H1 (cell line): ENCODE measurements around the gene RITA1. TPM values are rescaled to one million over a fixed set of nuclear protein-coding genes. Genes with fewer than 3 reads are reported as not detected.

ENCODE experiments used
- CTCF ChIA-PET: fragments of 300-600 bp; sonication (Branson Sonifier 250); formaldehyde crosslinking; loops from one replicate; lab custom pipeline; 2021; ENCODE audit not compliant: partially characterized antibody; lab: Charles Lee
- POLR2A ChIA-PET: fragments of 300-600 bp; sonication (Branson Sonifier 250); formaldehyde crosslinking; loops from one replicate; lab custom pipeline; 2021; ENCODE audit warnings: inconsistent platforms; ENCODE audit not compliant: partially characterized antibody; lab: Charles Lee
- DNase-seq, 2 experiments: peaks; one replicate each; pipeline versions ENCODE4 v3.0.0 to v3.0.0-alpha.2; 2010 to 2022; ENCODE audit warnings: low spot score in 2 of 2, low read depth in 1 of 2, mixed read lengths in 1 of 2
- FAIRE-seq: peaks from 2 replicates; lab custom pipeline; 2011; peaks lifted over from hg19 to GRCh38; lab: Jason Lieb, UNC
- H2AFZ ChIP-seq: 2 replicates; pipeline ENCODE4 v1.8.1; 2012; ENCODE audit warnings: low read length, inconsistent platforms
- H2AK5ac ChIP-seq: 2 replicates; pipeline ENCODE4 v1.6.1; 2013; ENCODE audit warnings: low read depth, low read length
- H2BK120ac ChIP-seq: replicated peaks from 2 replicates; pipeline ENCODE3; 2013; ENCODE audit warnings: low read depth, low read length, inconsistent platforms
- H2BK12ac ChIP-seq: 2 replicates; pipeline ENCODE4 v1.6.1; 2013; ENCODE audit warnings: low read depth, low read length
- H2BK15ac ChIP-seq: 2 replicates; pipeline ENCODE4 v1.6.1; 2013; ENCODE audit warnings: low read length
- H2BK20ac ChIP-seq: 2 replicates; pipeline ENCODE4 v1.6.1; 2013; ENCODE audit warnings: low read length
- H2BK5ac ChIP-seq: 2 replicates; pipeline ENCODE4 v1.6.1; 2013; ENCODE audit warnings: low read depth, low read length
- H3K14ac ChIP-seq: 2 replicates; pipeline ENCODE4 v1.6.1; 2013; ENCODE audit warnings: inconsistent platforms; ENCODE audit not compliant: insufficient read length
- H3K18ac ChIP-seq: 2 replicates; pipeline ENCODE4 v1.6.1; 2013; ENCODE audit warnings: low read length; ENCODE audit errors: extremely low read depth
- H3K23ac ChIP-seq: 2 replicates; pipeline ENCODE4 v1.6.1; 2013; ENCODE audit warnings: inconsistent platforms; ENCODE audit not compliant: insufficient read length
- H3K23me2 ChIP-seq: 2 replicates; pipeline ENCODE4 v1.6.1; 2013; ENCODE audit warnings: low read depth, low read length
- H3K27ac ChIP-seq: 2 replicates; pipeline ENCODE4 v1.6.1; 2011; ENCODE audit warnings: low read depth, low read length, inconsistent platforms
- H3K27me3 ChIP-seq, 4 experiments: replicated peaks in 1 of 4; 1 replicate in 1 of 4; 2 replicates in 3 of 4; pipeline versions ENCODE4 v1.6.1 to v1.8.1; 2011 to 2013; ENCODE audit warnings: low read length in 3 of 4, mild to moderate bottlenecking in 3 of 4, inconsistent platforms in 2 of 4, mixed read lengths in 2 of 4, moderate library complexity in 1 of 4; ENCODE audit not compliant: control insufficient read depth in 3 of 4, insufficient read depth in 3 of 4; ENCODE audit errors: extremely low read depth in 1 of 4
- H3K36me3 ChIP-seq, 4 experiments: 2 replicates each; pipeline versions ENCODE4 v1.6.1 to v1.8.1; 2011 to 2013; ENCODE audit warnings: mild to moderate bottlenecking in 4 of 4, low read length in 3 of 4, moderate library complexity in 2 of 4, control low read depth in 1 of 4, inconsistent platforms in 1 of 4; ENCODE audit not compliant: insufficient read depth in 4 of 4, control insufficient read depth in 2 of 4
- H3K4ac ChIP-seq: replicated peaks from 2 replicates; pipeline ENCODE3; 2013; ENCODE audit warnings: low read length, low read depth, mixed read lengths, inconsistent platforms; ENCODE audit not compliant: insufficient read length
- H3K4me1 ChIP-seq, 4 experiments: replicated peaks in 1 of 4; 1 replicate in 1 of 4; 2 replicates in 3 of 4; pipeline versions ENCODE4 v1.6.1 to v1.8.1; 2011 to 2013; ENCODE audit warnings: low read length in 3 of 4, inconsistent platforms in 2 of 4, mixed read lengths in 1 of 4; ENCODE audit not compliant: insufficient read depth in 4 of 4, control insufficient read depth in 3 of 4
- H3K4me2 ChIP-seq, 2 experiments: 2 replicates each; pipeline versions ENCODE4 v1.6.1 to v1.8.1; 2011 to 2013; ENCODE audit warnings: low read depth in 2 of 2, low read length in 2 of 2, control low read depth in 1 of 2, inconsistent platforms in 1 of 2, mild to moderate bottlenecking in 1 of 2; ENCODE audit not compliant: insufficient read depth in 1 of 2
- H3K4me3 ChIP-seq, 4 experiments: fragments of 200-600, 300-600 bp in 1 of 4; sonication (generic), shearing (Covaris generic), sonication (Bioruptor Twin) in 1 of 4; 2 replicates each; pipeline versions ENCODE4 v1.5.1 to v1.8.1; 2011 to 2016; ENCODE audit warnings: low read length in 4 of 4, low read depth in 3 of 4, control low read depth in 2 of 4, inconsistent platforms in 2 of 4, mild to moderate bottlenecking in 2 of 4, mixed read lengths in 1 of 4, moderate library complexity in 1 of 4; ENCODE audit not compliant: insufficient read depth in 2 of 4; ENCODE audit errors: extremely low read depth in 1 of 4
- H3K56ac ChIP-seq: replicated peaks from 2 replicates; pipeline ENCODE3; 2013; ENCODE audit warnings: low read depth, mild to moderate bottlenecking, mixed read lengths, low read length, inconsistent platforms; ENCODE audit not compliant: insufficient read length
- H3K79me1 ChIP-seq: 2 replicates; pipeline ENCODE4 v1.6.1; 2013; ENCODE audit warnings: low read depth, low read length, control low read depth
- H3K79me2 ChIP-seq, 2 experiments: 2 replicates each; pipeline versions ENCODE4 v1.6.1 to v1.8.1; 2012 to 2013; ENCODE audit warnings: low read length in 2 of 2, mild to moderate bottlenecking in 2 of 2, inconsistent platforms in 1 of 2; ENCODE audit not compliant: insufficient read depth in 2 of 2, control insufficient read depth in 1 of 2
- H3K9ac ChIP-seq, 4 experiments: replicated peaks in 1 of 4; 1 replicate in 1 of 4; 2 replicates in 3 of 4; pipeline versions ENCODE4 v1.6.1 to v1.8.1; 2011 to 2013; ENCODE audit warnings: low read depth in 3 of 4, low read length in 3 of 4, control low read depth in 2 of 4, mild to moderate bottlenecking in 2 of 4, moderate library complexity in 2 of 4, inconsistent platforms in 1 of 4; ENCODE audit errors: extremely low read depth in 1 of 4
- H3K9me3 ChIP-seq, 2 experiments: 2 replicates each; pipeline versions ENCODE4 v1.6.1 to v1.8.1; 2012 to 2013; ENCODE audit warnings: mild to moderate bottlenecking in 2 of 2, moderate library complexity in 2 of 2, control low read depth in 1 of 2, inconsistent platforms in 1 of 2, low read depth in 1 of 2, low read length in 1 of 2, mixed read lengths in 1 of 2; ENCODE audit not compliant: insufficient read depth in 2 of 2
- H4K20me1 ChIP-seq, 2 experiments: replicated peaks in 1 of 2; 2 replicates each; pipeline versions ENCODE3 to v1.8.1; 2011 to 2013; ENCODE audit warnings: inconsistent platforms in 2 of 2, low read length in 2 of 2, mild to moderate bottlenecking in 1 of 2; ENCODE audit not compliant: insufficient read depth in 2 of 2, control insufficient read depth in 1 of 2
- H4K5ac ChIP-seq: 2 replicates; pipeline ENCODE4 v1.6.1; 2013; ENCODE audit warnings: low read length, low read depth, mixed read lengths, inconsistent platforms; ENCODE audit not compliant: insufficient read length
- H4K8ac ChIP-seq: 2 replicates; pipeline ENCODE4 v1.8.0; 2013; ENCODE audit warnings: mild to moderate bottlenecking, moderate library complexity, low read length, inconsistent platforms; ENCODE audit not compliant: insufficient read depth; ENCODE audit errors: extremely low read depth
- H4K91ac ChIP-seq: replicated peaks from 2 replicates; pipeline ENCODE3; 2013; ENCODE audit warnings: low read length, mixed read lengths, inconsistent platforms; ENCODE audit not compliant: insufficient read length
- CBX8 ChIP-seq: fragments of 300-800, 300-1000 bp; sonication (generic); IDR thresholded peaks from 2 replicates; pipeline ENCODE4 v1.7.1; 2016; ENCODE audit warnings: low read depth, low read length, borderline replicate concordance
- CHD1 ChIP-seq: IDR thresholded peaks from 2 replicates; pipeline ENCODE4 v1.6.1; 2012; ENCODE audit warnings: low read depth, low read length, improper control_type of control experiment
- EGR1 ChIP-seq: IDR thresholded peaks from 2 replicates; pipeline ENCODE4 v1.6.1; 2011; ENCODE audit warnings: low read depth, low read length, borderline replicate concordance
- EZH2 ChIP-seq: fragments of 200-600 bp; sonication (generic); IDR thresholded peaks from 2 replicates; pipeline ENCODE4 v1.7.1; 2012; ENCODE audit warnings: low read depth, mild to moderate bottlenecking, moderate library complexity, low read length, inconsistent platforms; ENCODE audit not compliant: severe bottlenecking
- FOSL1 ChIP-seq: IDR thresholded peaks from 2 replicates; pipeline ENCODE4 v1.6.1; 2011; ENCODE audit warnings: mild to moderate bottlenecking, low read depth, low read length, moderate library complexity; ENCODE audit not compliant: insufficient read depth
- POU5F1 ChIP-seq: IDR thresholded peaks from 2 replicates; pipeline ENCODE4 v1.6.1; 2011; ENCODE audit warnings: low read depth, mild to moderate bottlenecking, low read length, moderate library complexity
- SIN3A ChIP-seq, 2 experiments: IDR thresholded peaks in 1 of 2; conservative IDR thresholded peaks in 1 of 2; 2 replicates each; pipeline ENCODE4 v1.6.1; 2011 to 2012; ENCODE audit warnings: low read length in 2 of 2, improper control_type of control experiment in 1 of 2, low read depth in 1 of 2, mild to moderate bottlenecking in 1 of 2
- SUZ12 ChIP-seq: fragments of 200-600 bp; sonication (generic); IDR thresholded peaks from 2 replicates; pipeline ENCODE4 v1.6.1; 2012; ENCODE audit warnings: mild to moderate bottlenecking, inconsistent platforms, low read length, moderate library complexity, mixed read lengths
- YY1 ChIP-seq: IDR thresholded peaks from 2 replicates; pipeline ENCODE4 v1.6.1; 2011; ENCODE audit warnings: low read depth, mild to moderate bottlenecking, low read length
- WGBS, 2 experiments: shearing (Covaris generic) in 1 of 2; methylation state at CpG; one replicate each; pipeline versions ENCODE4 v1.1.6 to v1.1.7; 2013 to 2015; ENCODE audit warnings: low lambda C conversion rate in 2 of 2, mixed read lengths in 2 of 2, inconsistent platforms in 1 of 2, low coverage in 1 of 2, missing lambda C conversion rate in 1 of 2; ENCODE audit not compliant: insufficient replicate concordance in 2 of 2, insufficient coverage in 1 of 2, insufficient read length in 1 of 2; ENCODE audit errors: extremely low coverage in 1 of 2, missing lambda C conversion rate in 1 of 2; 5-methylcytosine and 5-hydroxymethylcytosine counted together
- polyA plus RNA-seq, 7 experiments: library from polyadenylated mRNA; depleted of rRNA in 3 of 7; stranded (reverse) in 5 of 7; unstranded in 2 of 7; fragments of >200 nt in 5 of 7; fragments of 200-250 nt in 2 of 7; gene quantifications; 1 replicate in 5 of 7; 2 replicates in 1 of 7; 4 replicates in 1 of 7; pipeline versions ENCODE4 v1.2.1 to v1.2.3, GENCODE V29; 2011 to 2013; ENCODE audit warnings: missing spikeins in 2 of 7, mixed read lengths in 2 of 7
- total RNA-seq: library from RNA; stranded (reverse); fragmentation: NEBNext Ultra II Directional; extraction: Animal tissue kit (Norgen Biotek cat#: 25700); gene quantifications from 2 replicates; pipeline ENCODE4 v1.2.1, GENCODE V29; 2021
- TF ChIP-seq, protein P1 (sequence below): IDR thresholded peaks from 2 replicates; pipeline ENCODE4 v1.6.1; 2011; ENCODE audit warnings: low read length, improper control_type of control experiment

Gene RITA1
- total and polyA plus RNA-seq, 2 of the 8 experiments (the other 6 are each of a cell fraction or from before 2014, with no cell fraction given) = 24.1 to 25.8 TPM

- FAIRE-seq (no peak), DNase-seq (no peak)
- peaks cover 9% of the 10 kb centered on the region; the same call in 1 of the 2 replicates for H3K23me2 ChIP-seq
- no peak overlapping the region for H3K18ac ChIP-seq
- no peaks in the 10 kb centered on the region for H3K9me3 ChIP-seq
- H3K23ac ChIP-seq = no peak overlapping the region
- no peak overlapping the region for H4K91ac ChIP-seq
- no peak overlapping the region for H2AK5ac ChIP-seq
- no peaks in the 10 kb centered on the region for H3K79me2 ChIP-seq
- no peak overlapping the region; a peak in 1 of 4 replicates for H3K4me2 ChIP-seq
- H3K56ac ChIP-seq = no peak overlapping the region
- 80% methylated on average over 7 of the region's 7 CpGs; no CpG with 5 or more reads in 1 of the 2 experiments for WGBS, 2 experiments
- no peak overlapping the region for H3K4ac ChIP-seq
- no peak overlapping the region for H2BK20ac ChIP-seq
- peaks cover 3 to 9% (median 6%) of the 10 kb centered on the region in 4 experiments; a peak in 6 of 7 replicates for H3K4me1 ChIP-seq
- H2BK120ac ChIP-seq = no peak overlapping the region
- no peaks in the 10 kb centered on the region; the same call in none of the 2 replicates for H3K79me1 ChIP-seq
- peaks cover 14 to 30% (median 22%) of the 10 kb centered on the region in 4 experiments; a peak in 7 of 8 replicates for H3K36me3 ChIP-seq
- no peak overlapping the region for H4K5ac ChIP-seq
- no peak overlapping the region for H3K4me3 ChIP-seq
- POLR2A ChIA-PET = interaction anchor here (0.7 to 3.8 kb wide), 5 partner anchors 11 to 52 kb away, joined by 4 to 35 read pairs (median 8); partner anchors contain the start of genes DDX54, RASAL1 and RITA1
- H3K14ac ChIP-seq = no peak overlapping the region
- H2BK12ac ChIP-seq = 0 out of 2 replicates have a peak overlapping the region, but pooled peaks have one; percentile 6
- no peak overlapping the region for H3K27ac ChIP-seq
- no peak overlapping the region for H2BK15ac ChIP-seq
- no peak overlapping the region for H2BK5ac ChIP-seq
- no peak overlapping the region for H2AFZ ChIP-seq
- peaks cover 1 to 30% (median 24%) of the 10 kb centered on the region in 4 experiments for H3K27me3 ChIP-seq
- CTCF ChIA-PET = interaction anchor here (1.6 to 11.2 kb wide), 6 partner anchors 19 to 158 kb away, joined by 3 to 114 read pairs (median 40); partner anchors contain the start of gene RASAL1
- no peak overlapping the region for H3K9ac ChIP-seq
- H4K20me1 ChIP-seq = peaks cover 3 to 5% of the 10 kb centered on the region in 2 experiments
- H4K8ac ChIP-seq = no peak overlapping the region
- TF ChIP-seq SUZ12 (no peak), FOSL1 (no peak), POU5F1 (no peak), EZH2 (no peak), YY1 (no peak), CBX8 (no peak), CHD1 (no peak), SIN3A (conservative IDR thresholded peaks at IDR 0.05 in 1 of 2, IDR thresholded peaks at IDR 0.05 in 1 of 2; ENCODE audit: low read depth in 1 of 2, low read length in 2 of 2) (no peak), EGR1 (no peak)
- TF ChIP-seq, protein P1, sequence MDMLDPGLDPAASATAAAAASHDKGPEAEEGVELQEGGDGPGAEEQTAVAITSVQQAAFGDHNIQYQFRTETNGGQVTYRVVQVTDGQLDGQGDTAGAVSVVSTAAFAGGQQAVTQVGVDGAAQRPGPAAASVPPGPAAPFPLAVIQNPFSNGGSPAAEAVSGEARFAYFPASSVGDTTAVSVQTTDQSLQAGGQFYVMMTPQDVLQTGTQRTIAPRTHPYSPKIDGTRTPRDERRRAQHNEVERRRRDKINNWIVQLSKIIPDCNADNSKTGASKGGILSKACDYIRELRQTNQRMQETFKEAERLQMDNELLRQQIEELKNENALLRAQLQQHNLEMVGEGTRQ = no peak
These were observed 29.9 kb upstream of the RITA1 start for GRCh38 chr12:113155646-113156045.
